RPMI7951 (cell line): ENCODE data around the gene SLC2A5. TPM values are rescaled to one million over a fixed set of nuclear protein-coding genes. Genes with fewer than 3 reads are reported as not detected.

ENCODE experiments used
- total RNA-seq: library from RNA; depleted of rRNA; stranded (reverse); fragments of >200 nt; shearing (Covaris generic); gene quantifications from 2 replicates; pipeline ENCODE4 v1.2.3, GENCODE V29; 2014; rRNA removed

Gene SLC2A5
- total RNA-seq, 1 experiment from 2014 or later, result 4.3 TPM

Other genes starting within 250 kb of the SLC2A5 start
- gene ENO1, start 190.9 kb downstream of the SLC2A5 start, total RNA-seq, result 4,200 and 4,316 TPM in 2 replicates
- gene CA6, start 123.8 kb downstream of the SLC2A5 start, total RNA-seq, result not detected in 2 replicates
- not detected in 2 replicates for gene SLC2A7, start 43.2 kb downstream of the SLC2A5 start, total RNA-seq
- gene GPR157, start 59.5 kb upstream of the SLC2A5 start, total RNA-seq, result 4.7 and 6.2 TPM in 2 replicates
- 8.4 and 10.2 TPM in 2 replicates for gene H6PD, start 165.1 kb upstream of the SLC2A5 start, total RNA-seq
- gene SPSB1, start 223.3 kb upstream of the SLC2A5 start, total RNA-seq, result 7.6 and 10.3 TPM in 2 replicates